IMR-90 (cell line): ENCODE results near the gene MCUB.

Source experiments
- CTCF ChIP-seq: conservative IDR thresholded peaks from 2 replicates; pipeline ENCODE4 v1.5.1; 2012; ENCODE audit warnings: mild to moderate bottlenecking, low read depth, low read length, improper control_type of control experiment
- POLR2A ChIP-seq: IDR thresholded peaks from 2 replicates; pipeline ENCODE4 v1.6.1; 2012; ENCODE audit warnings: mild to moderate bottlenecking, low read depth, low read length
- RAD21 ChIP-seq: IDR thresholded peaks from 2 replicates; pipeline ENCODE4 v1.6.1; 2012; ENCODE audit warnings: low read length, improper control_type of control experiment
- RCOR1 ChIP-seq: IDR thresholded peaks from 2 replicates; pipeline ENCODE4 v1.6.1; 2012; ENCODE audit warnings: mild to moderate bottlenecking, low read length, improper control_type of control experiment; ENCODE audit not compliant: insufficient replicate concordance

GRCh38 chr4:109702950-109703663 is 143.1 kb downstream of the MCUB start, which contains the start of gene CASP6:
- TF ChIP-seq RAD21 (peak; percentile 56), POLR2A (no peak), CTCF (peak; percentile 61), RCOR1 (no peak)
